ENCODE results near the gene NEUROD4.

DNA sequence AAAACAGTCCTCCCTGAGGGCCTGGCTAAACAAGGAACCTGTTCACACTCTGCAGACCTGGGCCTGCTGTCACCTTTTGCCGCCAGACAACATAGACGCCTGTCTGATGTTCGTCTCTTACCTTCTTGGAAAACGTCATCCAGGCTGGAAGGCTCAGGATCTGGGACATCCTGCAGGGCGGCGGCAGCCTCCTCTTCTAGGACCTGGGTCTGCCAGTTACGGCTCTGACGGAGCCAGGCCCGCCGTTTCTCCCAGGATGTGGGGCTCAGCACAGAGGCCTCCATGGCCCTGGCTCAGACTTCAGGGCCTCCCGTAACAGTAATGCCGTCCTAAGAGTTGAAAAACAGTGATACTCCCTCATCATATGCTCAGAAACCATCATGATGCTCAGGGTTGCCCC lies 45.5 kb upstream of the NEUROD4 start:
- TF ChIP-seq POLR2A (IDR thresholded peaks at IDR 0.05; ENCODE audit: low read length) (no peak), GATA1 (IDR thresholded peaks at IDR 0.05; ENCODE audit: low read depth, low read length) (no peak)
